Keratinocyte (primary cell): ENCODE measurements around the gene PGLYRP4.

ENCODE experiments used
- EZH2 ChIP-seq: IDR thresholded peaks from one replicate; pipeline ENCODE4 v1.6.1; 2012; ENCODE audit warnings: inconsistent platforms, mild to moderate bottlenecking, low read length, moderate library complexity
- TF ChIP-seq, protein P1 (sequence below), 3 experiments: IDR thresholded peaks in 1 of 3; conservative IDR thresholded peaks in 1 of 3; optimal IDR thresholded peaks in 1 of 3; 2 replicates in 2 of 3; 3 replicates in 1 of 3; pipeline versions ENCODE3 to v1.5.1; 2011; ENCODE audit warnings: low read length in 3 of 3, mild to moderate bottlenecking in 3 of 3, moderate library complexity in 2 of 3, control low read depth in 1 of 3, inconsistent platforms in 1 of 3; ENCODE audit not compliant: insufficient read depth in 2 of 3; ENCODE audit errors: extremely low read depth in 1 of 3

DNA sequence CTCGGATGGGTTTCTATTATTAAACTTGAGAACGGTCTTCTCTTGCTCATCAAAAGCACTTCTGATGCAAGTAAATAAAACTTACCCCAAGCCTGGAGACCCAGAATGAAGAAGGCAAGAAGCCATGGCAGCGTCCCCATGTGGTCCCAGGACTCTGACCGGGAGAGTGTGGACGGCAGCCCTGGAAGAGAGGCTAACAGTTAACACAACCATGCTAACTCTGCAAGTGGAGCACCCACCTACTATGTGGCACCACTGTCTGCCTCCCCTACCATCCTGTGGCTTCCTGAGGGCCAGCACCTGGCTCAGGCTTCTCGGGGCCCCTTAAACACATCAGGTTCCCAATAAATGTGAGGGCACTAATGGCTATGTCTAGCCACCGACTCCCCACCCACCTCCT, 38.1 kb downstream of the PGLYRP4 start:
- TF ChIP-seq, protein P1, sequence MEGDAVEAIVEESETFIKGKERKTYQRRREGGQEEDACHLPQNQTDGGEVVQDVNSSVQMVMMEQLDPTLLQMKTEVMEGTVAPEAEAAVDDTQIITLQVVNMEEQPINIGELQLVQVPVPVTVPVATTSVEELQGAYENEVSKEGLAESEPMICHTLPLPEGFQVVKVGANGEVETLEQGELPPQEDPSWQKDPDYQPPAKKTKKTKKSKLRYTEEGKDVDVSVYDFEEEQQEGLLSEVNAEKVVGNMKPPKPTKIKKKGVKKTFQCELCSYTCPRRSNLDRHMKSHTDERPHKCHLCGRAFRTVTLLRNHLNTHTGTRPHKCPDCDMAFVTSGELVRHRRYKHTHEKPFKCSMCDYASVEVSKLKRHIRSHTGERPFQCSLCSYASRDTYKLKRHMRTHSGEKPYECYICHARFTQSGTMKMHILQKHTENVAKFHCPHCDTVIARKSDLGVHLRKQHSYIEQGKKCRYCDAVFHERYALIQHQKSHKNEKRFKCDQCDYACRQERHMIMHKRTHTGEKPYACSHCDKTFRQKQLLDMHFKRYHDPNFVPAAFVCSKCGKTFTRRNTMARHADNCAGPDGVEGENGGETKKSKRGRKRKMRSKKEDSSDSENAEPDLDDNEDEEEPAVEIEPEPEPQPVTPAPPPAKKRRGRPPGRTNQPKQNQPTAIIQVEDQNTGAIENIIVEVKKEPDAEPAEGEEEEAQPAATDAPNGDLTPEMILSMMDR (optimal IDR thresholded peaks at IDR 0.05 in 1 of 3, IDR thresholded peaks at IDR 0.05 in 1 of 3, conservative IDR thresholded peaks at IDR 0.05 in 1 of 3; ENCODE audit: extremely low read depth in 1 of 3, insufficient read depth in 2 of 3, low read length in 3 of 3) = no peak
- no peak for TF ChIP-seq EZH2
